Small intestine (tissue), 16 donors: ENCODE data around the gene METAP1D. TPM values are rescaled to one million over a fixed set of nuclear protein-coding genes. Genes with fewer than 3 reads are reported as not detected.

Experiments used
- DNase-seq, 2 donors: peaks; one replicate each; pipeline versions ENCODE4 v3.0.0 to v3.0.0-alpha.2; 2013
- FAIRE-seq: peaks from 2 replicates; lab custom pipeline; 2012; peaks lifted over from hg19 to GRCh38; lab: Jason Lieb, UNC
- H3K27ac ChIP-seq, 3 donors: one replicate each; pipeline ENCODE4 v1.5.1; 2013; ENCODE audit warnings: low read length in 2 of 3, mild to moderate bottlenecking in 2 of 3, control low read depth in 1 of 3, inconsistent platforms in 1 of 3, low read depth in 1 of 3, moderate library complexity in 1 of 3
- H3K27me3 ChIP-seq, 3 donors: one replicate each; pipeline ENCODE4 v1.6.1; 2013; ENCODE audit warnings: low read length in 3 of 3, inconsistent platforms in 1 of 3; ENCODE audit not compliant: control insufficient read depth in 3 of 3, insufficient read depth in 3 of 3
- H3K36me3 ChIP-seq, 3 donors: one replicate each; pipeline ENCODE4 v1.6.1; 2013; ENCODE audit warnings: low read length in 3 of 3, inconsistent platforms in 1 of 3, low read depth in 1 of 3, mild to moderate bottlenecking in 1 of 3, moderate library complexity in 1 of 3; ENCODE audit not compliant: control insufficient read depth in 3 of 3, insufficient read depth in 2 of 3
- H3K4me1 ChIP-seq, 3 donors: one replicate each; pipeline ENCODE4 v1.6.1; 2013; ENCODE audit warnings: low read length in 2 of 3, inconsistent platforms in 1 of 3, low read depth in 1 of 3, mild to moderate bottlenecking in 1 of 3, moderate library complexity in 1 of 3; ENCODE audit not compliant: control insufficient read depth in 3 of 3, insufficient read depth in 2 of 3
- H3K4me3 ChIP-seq, 3 donors: one replicate each; pipeline ENCODE4 v1.5.1; 2013; ENCODE audit warnings: low read length in 3 of 3, control low read depth in 1 of 3, inconsistent platforms in 1 of 3, low read depth in 1 of 3, mild to moderate bottlenecking in 1 of 3, moderate library complexity in 1 of 3
- H3K9me3 ChIP-seq, 2 donors: one replicate each; pipeline ENCODE4 v1.6.1; 2013; ENCODE audit warnings: low read depth in 1 of 2, low read length in 1 of 2; ENCODE audit not compliant: control insufficient read depth in 2 of 2, insufficient read depth in 1 of 2
- WGBS, 3 donors: extraction: QIAGEN DNeasy Blood & Tissue Kit; methylation state at CpG; one replicate each; pipeline ENCODE4 v1.1.7; 2013; 5-methylcytosine and 5-hydroxymethylcytosine counted together
- long read RNA-seq, 10 donors: transcript quantifications; one replicate each; lab custom pipeline, GENCODE V29; 2026
- polyA plus RNA-seq, 4 donors: library from polyadenylated mRNA; stranded (reverse) in 3 of 4; unstranded in 1 of 4; fragments of 200-250 nt in 3 of 4; fragments of 120-200 nt in 1 of 4; gene quantifications; one replicate each; pipeline versions ENCODE4 v1.2.1 to v1.2.3, GENCODE V29; 2013
- donor health status: healthy with polysubstance abuse.
- donor health status: control.
- donor health status: control.
- donor health status: Bipolar disorder and iron deficiency.
- donor health status: healthy.

Gene METAP1D
- 1 to 10 TPM in 3 of 4 donors, under 1 TPM in 1; 0.45 to 8.4 (median 3.0) TPM for polyA plus RNA-seq
- long read RNA-seq, donor 1, result 0 reads
- long read RNA-seq, donor 2, result 0 reads
- long read RNA-seq, donor 3, partial matches to known transcripts, result 0 of 3 reads
- long read RNA-seq, donor 3, other reads (novel, unspliced or antisense), result 0 of 3 reads
- long read RNA-seq, donor 4, result 0 reads
- long read RNA-seq, donor 5, partial matches to known transcripts, result 0 of 1 reads
- long read RNA-seq, donor 5, other reads (novel, unspliced or antisense), result 0 of 1 reads
- long read RNA-seq, donor 6, partial matches to known transcripts, result 0 of 5 reads
- long read RNA-seq, donor 6, other reads (novel, unspliced or antisense), result 0 of 5 reads
- long read RNA-seq, donor 7, result 0 reads
- long read RNA-seq, donor 8, result 0 reads
- long read RNA-seq, donor 9, result 0 reads
- long read RNA-seq, donor 10, partial matches to known transcripts, result 7 of 9 reads
- long read RNA-seq, donor 10, other reads (novel, unspliced or antisense), result 0 of 9 reads

GRCh38 chr2:171999604-172000469, at the start of gene METAP1D:
METAP1D (plus strand) TSS chr2:171999953; CDS start chr2:171999970, 17 bp downstream.
- peak; percentile 93 to 97 for DNase-seq
- H3K27ac ChIP-seq, result peak within 1 kb of the TSS in 2 of 3 donors; percentile 45 to 69
- FAIRE-seq, result no peak
- H3K27me3 ChIP-seq, result peaks cover 0 to 14% (median 0%) of the 10 kb centered on the region in 3 donors
- H3K4me1 ChIP-seq, result peaks cover 0 to 6% (median 0%) of the 10 kb centered on the region in 3 donors
- H3K36me3 ChIP-seq, result no peaks in the 10 kb centered on the region
- H3K4me3 ChIP-seq, result peak within 1 kb of the TSS; percentile 72 to 95 (median 72)
- no peaks in the 10 kb centered on the region for H3K9me3 ChIP-seq
- WGBS, 3 donors, result 0% methylated on average over 54 to 73 of the region's 73 CpGs

DNA sequence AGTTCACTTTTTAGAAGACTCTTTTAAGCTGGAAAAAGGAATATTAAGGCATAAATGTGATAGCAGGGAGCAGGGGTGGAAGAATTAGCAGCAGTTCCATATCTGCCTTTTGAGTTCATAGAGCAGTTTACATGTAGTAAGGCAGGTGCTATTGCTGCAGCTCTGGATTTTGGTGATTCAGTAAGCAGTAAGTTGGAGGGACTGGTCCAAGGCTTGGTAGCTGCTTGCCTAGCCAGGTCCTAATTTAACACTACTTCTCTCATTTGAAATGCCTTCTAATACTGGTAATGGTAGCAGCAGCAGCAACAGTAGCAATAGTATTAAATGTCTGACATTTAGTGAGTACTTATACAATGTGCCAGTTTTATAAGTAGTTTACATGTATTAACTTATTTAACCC, 47.5 kb upstream of the METAP1D start:
- peaks cover 0 to 25% (median 0%) of the 10 kb centered on the region in 3 donors for H3K36me3 ChIP-seq
- FAIRE-seq, result no peak

GRCh38 chr2:171952748-171953147, 47.0 kb upstream of the METAP1D start:
- Histone ChIP-seq H3K4me1 (no peaks in the 10 kb centered on the region), H3K4me3 (no peak overlapping the region), H3K27me3 (no peaks in the 10 kb centered on the region), H3K9me3 (no peaks in the 10 kb centered on the region), H3K27ac (no peak overlapping the region), H3K36me3 (peaks cover 0 to 23% (median 0%) of the 10 kb centered on the region in 3 donors)
- WGBS, 3 donors, result 95 to 98% (median 97%) methylated on average over 3 of the region's 3 CpGs
- DNase-seq, result no peak
- FAIRE-seq, result no peak

More for the DNA sequence above, 47.5 kb upstream of the METAP1D start:
- Histone ChIP-seq H3K4me3 (no peak overlapping the region), H3K9me3 (no peaks in the 10 kb centered on the region), H3K4me1 (no peaks in the 10 kb centered on the region), H3K27me3 (no peaks in the 10 kb centered on the region), H3K27ac (no peak overlapping the region)
- no peak for DNase-seq

- no peaks in the 10 kb centered on the region for H3K4me1 ChIP-seq
- no peaks in the 10 kb centered on the region for H3K27me3 ChIP-seq
- peaks cover 0 to 18% (median 0%) of the 10 kb centered on the region in 3 donors for H3K36me3 ChIP-seq
- DNase-seq, result no peak
- WGBS, 3 donors, result 95 to 100% (median 98%) methylated on average over 7 of the region's 7 CpGs
- H3K4me3 ChIP-seq, result no peak overlapping the region
- no peaks in the 10 kb centered on the region for H3K9me3 ChIP-seq
- peak overlapping the region in 1 of 3 donors; percentile 45 for H3K27ac ChIP-seq
- FAIRE-seq, result no peak
Measured at GRCh38 chr2:171956135-171956825, 43.5 kb upstream of the METAP1D start.

DNA sequence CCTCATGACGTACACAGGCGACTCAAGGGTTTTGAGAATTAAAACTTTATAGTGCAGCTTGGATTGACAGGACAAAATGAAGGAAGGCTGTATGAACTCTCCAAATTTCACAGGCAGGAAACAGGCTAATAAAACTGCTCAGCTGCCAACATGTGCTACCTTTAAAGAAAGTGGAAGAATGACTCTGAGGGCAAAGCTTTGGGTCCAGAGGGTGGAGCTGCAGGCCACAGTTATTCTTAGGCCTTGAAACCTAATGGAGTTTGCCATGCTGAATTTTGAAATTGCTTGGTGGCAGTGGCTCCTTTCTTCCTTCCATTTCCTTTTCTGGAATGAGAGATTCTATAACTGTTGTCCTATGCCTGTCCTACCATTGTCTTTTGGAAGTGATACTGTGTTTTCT, 42.7 kb upstream of the METAP1D start:
- WGBS, 3 donors, result 98 to 100% (median 100%) methylated on average over 2 of the region's 2 CpGs
- H3K27me3 ChIP-seq, result no peaks in the 10 kb centered on the region
- no peak overlapping the region for H3K4me3 ChIP-seq
- H3K27ac ChIP-seq, result no peak overlapping the region
- DNase-seq (peak in 1 of 2 donors; percentile 4), FAIRE-seq (no peak)
- no peaks in the 10 kb centered on the region for H3K4me1 ChIP-seq
- H3K9me3 ChIP-seq, result no peaks in the 10 kb centered on the region
- H3K36me3 ChIP-seq, result peaks cover 0 to 18% (median 0%) of the 10 kb centered on the region in 3 donors

- no peaks in the 10 kb centered on the region for H3K27me3 ChIP-seq
- no peaks in the 10 kb centered on the region for H3K9me3 ChIP-seq
- FAIRE-seq (no peak), DNase-seq (no peak)
- peaks cover 0 to 11% (median 0%) of the 10 kb centered on the region in 3 donors for H3K36me3 ChIP-seq
- no peak overlapping the region for H3K4me3 ChIP-seq
- H3K27ac ChIP-seq, result no peak overlapping the region
- no peaks in the 10 kb centered on the region for H3K4me1 ChIP-seq
- 91 to 96% (median 95%) methylated on average over 3 of the region's 3 CpGs for WGBS, 3 donors
Measured at GRCh38 chr2:171958475-171958874, 41.3 kb upstream of the METAP1D start.

GRCh38 chr2:171959998-171960397, 39.8 kb upstream of the METAP1D start:
- no peaks in the 10 kb centered on the region for H3K4me1 ChIP-seq
- 91 to 94% (median 93%) methylated on average over 2 of the region's 2 CpGs for WGBS, 3 donors
- H3K27me3 ChIP-seq, result no peaks in the 10 kb centered on the region
- DNase-seq, result no peak
- H3K27ac ChIP-seq, result no peak overlapping the region
- no peak for FAIRE-seq
- H3K4me3 ChIP-seq, result no peak overlapping the region
- H3K9me3 ChIP-seq, result no peaks in the 10 kb centered on the region
- peaks cover 0 to 11% (median 0%) of the 10 kb centered on the region in 3 donors for H3K36me3 ChIP-seq

DNA sequence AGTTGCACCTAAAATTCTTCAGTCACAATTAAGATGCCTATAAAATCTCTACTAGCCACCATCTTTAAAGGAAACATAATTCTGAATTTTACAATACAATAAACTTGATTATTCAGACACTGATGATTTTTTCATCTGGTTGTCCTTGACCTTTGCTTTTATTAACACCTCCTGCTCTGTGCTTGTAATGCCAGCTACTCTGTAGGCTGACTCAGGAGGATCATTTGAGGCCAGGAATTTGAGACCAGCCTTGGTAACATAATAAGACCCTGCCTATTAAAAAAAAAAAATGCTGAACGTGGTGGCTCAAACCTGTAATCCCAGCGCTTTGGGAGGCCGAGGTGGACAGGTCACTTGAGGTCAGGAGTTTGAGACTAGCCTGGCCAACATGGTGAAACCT, 39.2 kb upstream of the METAP1D start:
- Histone ChIP-seq H3K36me3 (peaks cover 0 to 8% (median 0%) of the 10 kb centered on the region in 3 donors), H3K4me1 (no peaks in the 10 kb centered on the region), H3K27ac (no peak overlapping the region), H3K4me3 (no peak overlapping the region), H3K9me3 (no peaks in the 10 kb centered on the region), H3K27me3 (no peaks in the 10 kb centered on the region)
- 91 to 93% (median 92%) methylated on average over 3 of the region's 3 CpGs for WGBS, 3 donors
- no peak for DNase-seq
- no peak for FAIRE-seq
